ENCODE measurements around the gene GDAP2. TPM values are rescaled to one million over a fixed set of nuclear protein-coding genes. Genes with fewer than 3 reads are reported as not detected.

The GDAP2 gene
- total RNA-seq, 1 experiment from 2014 or later, result 14.5 TPM

- H3K36me3 ChIP-seq (ENCODE audit: control insufficient read depth, insufficient read depth, low read length), result no peaks in the 10 kb centered on the region
- H3K27ac ChIP-seq (ENCODE audit: low read length), result no peak overlapping the region
- DNase-seq (ENCODE audit: low read depth, low spot score), result no peak
- in situ Hi-C loops (cut with HindIII; ENCODE audit: low pct_unique_long_range_greater_than_20kb, low sequenced_read_pairs), result no loop called here
- no peaks in the 10 kb centered on the region for H3K4me1 ChIP-seq (ENCODE audit: control insufficient read depth, insufficient read depth, low read length)
- TF ChIP-seq SIN3A (IDR thresholded peaks at IDR 0.05; ENCODE audit: borderline replicate concordance, insufficient read depth, low read depth, low read length) (no peak), REST (IDR thresholded peaks at IDR 0.05; ENCODE audit: insufficient read depth in 1 of 2, low read depth in 2 of 2, low read length in 1 of 2) (no peak), CTCF (IDR thresholded peaks at IDR 0.05) (no peak), POLR2AphosphoS5 (IDR thresholded peaks at IDR 0.05; ENCODE audit: low read depth, low read length) (no peak)
- ChIA-PET CTCF (no interaction called here), POLR2A (no interaction called here)
- no TSS peak for BruUV-seq (replicated peaks)
- ATAC-seq, result no peak
- no peak overlapping the region for H3K4me3 ChIP-seq (ENCODE audit: low read depth in 2 of 2, low read length in 2 of 2)
- no peaks in the 10 kb centered on the region for H3K27me3 ChIP-seq (ENCODE audit: control insufficient read depth, insufficient read depth, low read length)
- intact Hi-C loops (cut with micrococcal nuclease; ENCODE audit: unreplicated experiment), result no loop called here
- H3K9me3 ChIP-seq (ENCODE audit: control insufficient read depth, insufficient read depth, low read depth, low read length), result no peaks in the 10 kb centered on the region
Observed at GRCh38 chr1:117836069-117836468, 93.4 kb downstream of the GDAP2 start.

DNA sequence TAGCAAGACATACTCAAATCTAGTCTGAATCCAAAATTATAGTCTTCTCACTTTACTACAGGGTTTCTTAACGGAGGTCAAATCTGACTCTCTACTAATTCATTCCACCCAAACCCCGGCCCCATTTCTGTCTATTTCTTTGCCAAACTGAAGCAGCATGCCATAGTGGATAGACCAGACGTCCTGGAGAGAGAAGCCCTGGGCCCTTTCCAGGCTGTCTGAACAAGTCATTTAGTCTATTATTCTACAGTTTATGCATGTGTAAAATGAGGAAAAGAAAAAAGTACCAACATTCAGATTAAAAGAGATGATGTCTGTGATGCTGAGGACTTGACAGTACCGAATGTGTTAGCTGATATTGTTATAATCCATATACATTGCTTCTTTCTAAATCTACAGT, 95.0 kb downstream of the GDAP2 start:
- H3K4me1 ChIP-seq (ENCODE audit: control insufficient read depth, insufficient read depth, low read length), result no peaks in the 10 kb centered on the region
- no peak for ATAC-seq
- intact Hi-C loops (cut with micrococcal nuclease; ENCODE audit: unreplicated experiment) (no loop called here), in situ Hi-C loops (cut with HindIII; ENCODE audit: low pct_unique_long_range_greater_than_20kb, low sequenced_read_pairs) (no loop called here)
- no peaks in the 10 kb centered on the region for H3K27me3 ChIP-seq (ENCODE audit: control insufficient read depth, insufficient read depth, low read length)
- TF ChIP-seq REST (IDR thresholded peaks at IDR 0.05; ENCODE audit: insufficient read depth in 1 of 2, low read depth in 2 of 2, low read length in 1 of 2), result no peak
- TF ChIP-seq TCF7L2 (IDR thresholded peaks at IDR 0.05; ENCODE audit: low read depth, low read length), result no peak
- TF ChIP-seq SIN3A (IDR thresholded peaks at IDR 0.05; ENCODE audit: borderline replicate concordance, insufficient read depth, low read depth, low read length), result no peak
- no peak for TF ChIP-seq POLR2AphosphoS5 (IDR thresholded peaks at IDR 0.05; ENCODE audit: low read depth, low read length)
- no peak for TF ChIP-seq CTCF (IDR thresholded peaks at IDR 0.05)
- H3K36me3 ChIP-seq (ENCODE audit: control insufficient read depth, insufficient read depth, low read length), result no peaks in the 10 kb centered on the region
- BruUV-seq (replicated peaks), result no TSS peak
- no peaks in the 10 kb centered on the region for H3K9me3 ChIP-seq (ENCODE audit: control insufficient read depth, insufficient read depth, low read depth, low read length)
- H3K4me3 ChIP-seq (ENCODE audit: low read depth in 2 of 2, low read length in 2 of 2), result no peak overlapping the region
- no peak overlapping the region for H3K27ac ChIP-seq (ENCODE audit: low read length)
- ChIA-PET CTCF (no interaction called here), POLR2A (no interaction called here)
- DNase-seq (ENCODE audit: low read depth, low spot score), result no peak
